ENCODE results near the gene GTF2E1. TPM values are rescaled to one million over a fixed set of nuclear protein-coding genes. Genes with fewer than 3 reads are reported as not detected.

Gene GTF2E1
- total RNA-seq = 29.2 and 41.3 TPM in 2 replicates

DNA sequence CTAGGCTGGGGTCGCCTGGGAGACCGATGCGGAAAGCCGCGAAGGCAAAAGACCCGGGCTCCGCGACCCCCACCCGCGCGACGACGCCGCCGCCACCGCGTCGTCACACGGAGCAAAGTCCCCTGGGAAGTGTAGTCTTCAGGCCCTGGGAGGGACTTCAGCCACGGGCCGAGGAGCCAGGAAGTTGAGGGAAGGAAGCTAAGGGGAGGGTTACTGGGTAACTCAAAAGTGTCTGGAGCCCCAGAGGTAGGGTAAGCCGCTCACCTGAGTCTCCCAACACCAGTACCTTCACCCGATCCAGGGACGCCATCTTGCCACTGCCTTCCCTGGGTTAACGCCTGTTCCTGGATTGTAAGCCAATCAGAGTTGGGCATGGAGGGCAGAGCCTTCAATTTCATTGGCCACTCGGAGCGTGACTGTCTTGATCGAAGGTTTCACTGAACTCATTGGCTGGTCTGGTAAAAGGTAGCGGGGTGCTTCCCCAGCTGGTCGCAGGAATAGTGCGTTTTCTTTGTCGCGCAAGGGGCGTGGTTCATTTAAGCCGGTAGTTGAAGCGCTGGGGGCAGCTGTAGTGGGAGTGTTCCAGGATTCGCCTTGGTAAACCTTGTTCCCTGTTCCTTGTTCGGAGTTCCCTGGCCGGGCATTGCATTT lies at the start of gene GTF2E1, which contains the start of gene RABL3:
Gene GTF2E1 (plus strand): TSS at position 547 of the 651 bp plus-strand sequence. CDS start 7,809 bp downstream, outside the sequence.
Gene RABL3 (minus strand): TSS at position 319 of the 651 bp plus-strand sequence. CDS start 9 bp downstream, at position 310.

Other genes with a start within 250 kb of the GTF2E1 start
- 17.3 and 32.2 TPM in 2 replicates for gene NDUFB4, start 146.4 kb upstream of the GTF2E1 start, total RNA-seq
- gene HGD, start 60.5 kb upstream of the GTF2E1 start, total RNA-seq = 0.32 TPM in 1 of 2 replicates, not detected in the other
- 14.9 and 33.6 TPM in 2 replicates for gene RABL3, start 228 bp upstream of the GTF2E1 start, total RNA-seq
- not detected in 2 replicates for gene STXBP5L, start 165.5 kb downstream of the GTF2E1 start, total RNA-seq

Measured in epithelial cell of umbilical artery (primary cell).